GM19099 (cell line): ENCODE measurements around the gene SOAT1.

Source experiments
- POLR2A ChIP-seq: IDR thresholded peaks from 3 replicates; pipeline ENCODE4 v1.6.1; 2011; ENCODE audit warnings: low read depth; ENCODE audit not compliant: insufficient read length; ENCODE audit errors: extremely low read depth

The SOAT1 gene

DNA sequence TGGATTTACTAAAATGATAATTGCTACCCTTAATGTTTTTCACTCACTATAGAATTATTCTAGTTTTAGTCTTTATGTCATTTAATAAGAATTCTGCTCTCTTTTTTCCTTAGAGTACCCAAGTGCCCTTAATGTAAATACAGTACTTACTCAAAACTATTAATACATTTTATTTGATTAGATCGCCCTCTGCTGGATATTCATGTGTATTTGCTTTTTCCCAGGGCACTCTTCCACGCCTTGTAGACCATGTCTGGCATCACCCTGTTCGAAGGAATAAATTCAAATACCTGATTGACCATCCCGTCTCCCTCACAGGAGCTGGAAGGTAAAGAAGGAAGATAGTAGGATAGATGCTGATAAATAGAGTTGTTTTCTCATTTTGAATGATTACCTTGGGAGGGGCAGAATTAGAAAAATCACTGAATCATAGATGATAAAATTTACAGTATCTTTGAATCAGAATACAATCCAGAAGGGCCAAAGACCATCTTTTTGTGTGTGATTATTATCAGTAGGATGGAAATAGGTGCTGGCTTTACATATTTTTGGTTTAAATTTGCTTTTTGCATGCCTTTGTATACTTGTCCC, 76.2 kb downstream of the SOAT1 start:
- no peak for TF ChIP-seq POLR2A

DNA sequence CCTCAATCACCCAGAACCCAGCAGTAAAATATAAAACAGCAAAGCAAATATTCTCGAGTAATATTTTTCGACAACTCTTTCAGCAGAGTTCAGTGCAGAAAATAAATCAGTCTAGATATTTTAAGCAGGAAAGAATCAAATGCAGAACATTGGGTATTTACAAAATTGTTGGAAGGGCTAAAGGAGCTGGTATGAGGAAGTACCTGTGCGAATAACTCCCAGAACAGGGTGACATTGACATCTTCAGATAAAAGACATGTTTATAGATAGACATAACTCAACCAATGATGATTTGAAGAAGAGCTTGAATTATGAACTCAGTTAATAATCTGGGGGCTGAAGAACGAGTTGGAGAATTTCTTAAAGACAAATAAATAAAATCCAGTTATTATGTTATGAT, 78.6 kb downstream of the SOAT1 start:
- no peak for TF ChIP-seq POLR2A

DNA sequence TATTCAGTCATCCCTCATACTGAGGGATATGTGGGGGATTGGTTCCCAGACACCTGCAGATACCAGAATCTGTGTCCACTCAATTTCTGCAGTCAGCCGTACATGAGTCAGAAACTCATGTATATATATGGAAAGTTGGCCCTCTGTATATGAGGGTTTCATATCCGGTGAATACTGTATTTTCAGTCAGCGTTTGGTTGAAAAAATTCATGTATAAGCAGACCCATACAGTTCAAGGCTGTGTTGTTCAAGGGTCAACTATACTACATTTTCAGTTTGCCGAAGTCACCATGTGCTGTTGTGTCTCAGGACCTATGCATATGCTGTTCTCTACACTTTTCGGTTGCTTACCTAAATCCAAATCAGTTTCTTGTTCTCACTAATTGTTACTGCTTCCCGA, 82.6 kb downstream of the SOAT1 start:
- TF ChIP-seq POLR2A: no peak

DNA sequence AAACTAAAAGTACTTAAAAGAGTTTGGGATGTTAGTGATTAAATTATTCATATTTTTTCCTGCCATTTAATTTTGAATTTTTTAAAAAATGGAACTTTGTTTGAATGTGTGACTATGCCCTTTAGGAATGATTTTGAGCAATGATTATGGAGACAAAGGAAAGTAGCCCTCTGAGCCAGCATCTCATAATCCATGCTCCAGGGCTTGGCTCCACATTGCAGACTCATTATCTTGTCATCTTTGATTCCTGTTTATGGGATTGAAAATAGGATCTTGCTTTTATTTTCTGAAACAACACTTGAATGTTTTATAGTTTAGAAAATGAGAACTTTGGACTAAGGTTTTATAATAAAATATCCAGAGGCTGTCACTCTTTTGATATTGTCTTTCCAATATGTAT, 86.7 kb downstream of the SOAT1 start:
- TF ChIP-seq POLR2A: no peak

DNA sequence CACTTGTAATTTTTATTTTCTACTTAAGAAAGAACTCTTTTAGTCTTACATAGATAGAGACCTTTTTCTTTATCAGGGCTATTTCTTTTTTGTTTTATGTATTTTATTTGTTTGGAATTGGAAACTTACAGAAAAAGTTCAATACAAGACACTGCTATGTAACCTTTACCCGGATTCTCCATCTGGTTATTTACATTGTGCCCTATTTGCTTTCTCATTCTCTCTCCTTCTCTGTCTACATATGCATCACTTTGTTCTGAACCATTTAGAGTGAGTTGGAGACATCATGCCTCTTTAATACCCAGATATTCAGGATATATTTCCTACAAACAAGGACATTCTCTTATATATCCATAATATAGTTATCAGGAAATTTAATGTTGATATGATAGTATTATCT, 90.4 kb downstream of the SOAT1 start:
- TF ChIP-seq POLR2A: no peak

DNA sequence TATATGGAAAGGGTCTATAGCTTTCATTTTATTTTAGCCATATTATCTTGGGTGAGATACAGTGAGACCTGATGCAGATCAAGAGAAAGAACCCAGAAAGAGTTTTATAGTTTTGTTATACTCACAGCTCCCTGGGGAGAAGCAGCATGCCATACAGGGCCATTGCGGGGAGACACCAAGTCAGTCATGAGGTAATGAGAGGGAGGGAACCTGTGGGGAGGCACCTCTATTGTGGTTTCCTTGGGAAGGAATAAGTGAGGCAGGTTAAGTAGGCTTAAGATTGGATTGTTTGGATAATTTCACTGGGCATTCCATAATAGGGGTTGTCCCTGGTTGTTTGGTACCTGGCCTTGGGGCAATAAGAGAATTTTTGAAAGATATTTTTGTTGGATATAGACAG, 91.9 kb downstream of the SOAT1 start:
- no peak for TF ChIP-seq POLR2A

DNA sequence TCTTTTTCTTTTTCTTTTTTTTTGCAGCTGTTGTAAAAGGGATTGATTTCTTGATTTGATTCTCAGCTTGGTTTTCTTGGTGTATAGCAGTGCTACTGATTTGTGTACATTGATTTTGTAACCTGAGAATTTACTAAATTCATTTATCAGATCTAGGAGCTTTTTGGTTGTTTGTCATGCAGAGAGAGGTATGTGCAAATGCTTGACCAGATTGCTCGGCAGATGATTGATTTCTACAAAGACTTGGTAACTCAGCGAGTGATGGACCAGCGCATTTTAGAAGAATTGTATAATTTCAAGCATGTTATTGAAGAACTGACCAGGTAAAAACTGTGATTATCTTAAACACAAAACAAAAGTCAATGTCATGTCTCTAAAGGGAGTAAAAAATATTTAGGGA, 100.1 kb downstream of the SOAT1 start:
- TF ChIP-seq POLR2A: no peak
